IMR-90 (cell line): ENCODE measurements around the gene RANGRF. TPM values are rescaled to one million over a fixed set of nuclear protein-coding genes. Genes with fewer than 3 reads are reported as not detected.

ENCODE experiments used
- ATAC-seq: fragments of 200-7000 bp; cut with Tn5 transposase; 2 replicates; pipeline ENCODE4 v1.9.1; 2020; ENCODE audit warnings: low read depth, mild to moderate bottlenecking, moderate library complexity
- BruUV-seq: library from RNA; stranded (reverse); fragments of 400-500 nt; replicated peaks from 2 replicates; lab custom pipeline; 2021; lab: Mats Ljungman, UMichigan
- CTCF ChIA-PET: fragments of 300-600 bp; formaldehyde crosslinking; extraction: SDS; loops from one replicate; lab custom pipeline; 2021; ENCODE audit warnings: antibody characterized with exemption; lab: Yijun Ruan, JAX
- POLR2A ChIA-PET: fragments of 300-600 bp; sonication (Branson Sonifier 250); formaldehyde crosslinking; loops from one replicate; lab custom pipeline; 2022; ENCODE audit warnings: antibody characterized with exemption; ENCODE audit not compliant: unreplicated experiment; lab: Charles Lee
- DNase-seq: peaks from one replicate; pipeline ENCODE4 v3.0.0; 2013
- H2AFZ ChIP-seq: replicated peaks from 2 replicates; pipeline ENCODE3; 2013; ENCODE audit warnings: low read length, mild to moderate bottlenecking; ENCODE audit not compliant: poor library complexity
- H2AK5ac ChIP-seq: 2 replicates; pipeline ENCODE4 v1.6.1; 2013; ENCODE audit warnings: low read depth, low read length, inconsistent platforms
- H2AK9ac ChIP-seq: replicated peaks from 2 replicates; pipeline ENCODE3; 2013; ENCODE audit warnings: mild to moderate bottlenecking, low read depth, low read length, moderate library complexity; ENCODE audit not compliant: poor library complexity
- H2BK120ac ChIP-seq: 2 replicates; pipeline ENCODE4 v1.6.1; 2013; ENCODE audit warnings: low read depth, low read length, inconsistent platforms
- H2BK15ac ChIP-seq: 3 replicates; pipeline ENCODE4 v1.6.1; 2013; ENCODE audit warnings: low read depth, low read length, inconsistent platforms
- H2BK20ac ChIP-seq: 2 replicates; pipeline ENCODE4 v1.6.1; 2013; ENCODE audit warnings: low read depth, mild to moderate bottlenecking, inconsistent platforms, low read length, moderate library complexity
- H2BK5ac ChIP-seq: 2 replicates; pipeline ENCODE4 v1.6.1; 2013; ENCODE audit warnings: mild to moderate bottlenecking, low read depth, low read length, inconsistent platforms; ENCODE audit not compliant: poor library complexity, severe bottlenecking
- H3K14ac ChIP-seq: replicated peaks from 2 replicates; pipeline ENCODE4 v1.6.1; 2013; ENCODE audit warnings: low read depth, low read length, inconsistent platforms
- H3K18ac ChIP-seq: 2 replicates; pipeline ENCODE4 v1.6.1; 2013; ENCODE audit warnings: low read depth, low read length, control low read depth
- H3K23ac ChIP-seq: 2 replicates; pipeline ENCODE4 v1.6.1; 2013; ENCODE audit warnings: low read depth, low read length, inconsistent platforms
- H3K27ac ChIP-seq: 2 replicates; pipeline ENCODE4 v1.5.1; 2013; ENCODE audit warnings: mild to moderate bottlenecking, control low read depth, low read length; ENCODE audit not compliant: insufficient read depth
- H3K27me3 ChIP-seq: 2 replicates; pipeline ENCODE4 v1.6.1; 2013; ENCODE audit warnings: low read length; ENCODE audit not compliant: control insufficient read depth, insufficient read depth
- H3K36me3 ChIP-seq: 2 replicates; pipeline ENCODE4 v1.6.1; 2013; ENCODE audit warnings: low read length, mixed read lengths; ENCODE audit not compliant: control insufficient read depth, insufficient read depth
- H3K4ac ChIP-seq: 2 replicates; pipeline ENCODE4 v1.6.1; 2013; ENCODE audit warnings: low read depth, low read length, inconsistent platforms
- H3K4me1 ChIP-seq: 2 replicates; pipeline ENCODE4 v1.6.1; 2013; ENCODE audit warnings: low read length, mixed read lengths; ENCODE audit not compliant: control insufficient read depth, insufficient read depth
- H3K4me2 ChIP-seq: 2 replicates; pipeline ENCODE4 v1.6.1; 2013; ENCODE audit warnings: low read depth, mild to moderate bottlenecking, control low read depth, low read length, moderate library complexity
- H3K4me3 ChIP-seq: 2 replicates; pipeline ENCODE4 v1.5.1; 2013; ENCODE audit warnings: low read depth, mild to moderate bottlenecking, control low read depth, low read length, moderate library complexity; ENCODE audit not compliant: insufficient read depth
- H3K56ac ChIP-seq: 2 replicates; pipeline ENCODE4 v1.6.1; 2013; ENCODE audit warnings: low read length, inconsistent platforms; ENCODE audit not compliant: insufficient read depth; ENCODE audit errors: extremely low read depth
- H3K79me1 ChIP-seq, 2 experiments: 2 replicates each; pipeline ENCODE4 v1.6.1; 2013; ENCODE audit warnings: low read length in 2 of 2, inconsistent platforms in 1 of 2, low read depth in 1 of 2
- H3K9ac ChIP-seq: 2 replicates; pipeline ENCODE4 v1.6.1; 2013; ENCODE audit warnings: low read depth, low read length, control low read depth
- H3K9me1 ChIP-seq: 2 replicates; pipeline ENCODE4 v1.6.1; 2013; ENCODE audit warnings: low read length, inconsistent platforms; ENCODE audit not compliant: insufficient read depth
- H3K9me3 ChIP-seq: 2 replicates; pipeline ENCODE4 v1.6.1; 2013; ENCODE audit warnings: low read length; ENCODE audit not compliant: control insufficient read depth, insufficient read depth
- H4K20me1 ChIP-seq: 2 replicates; pipeline ENCODE4 v1.6.1; 2013; ENCODE audit warnings: low read length, inconsistent platforms; ENCODE audit not compliant: insufficient read depth
- H4K5ac ChIP-seq: 2 replicates; pipeline ENCODE4 v1.6.1; 2013; ENCODE audit warnings: mild to moderate bottlenecking, low read depth, low read length, control low read depth
- H4K8ac ChIP-seq, 2 experiments: 2 replicates each; pipeline ENCODE4 v1.6.1; 2013; ENCODE audit warnings: low read depth in 2 of 2, low read length in 2 of 2, control low read depth in 1 of 2, inconsistent platforms in 1 of 2
- H4K91ac ChIP-seq: 2 replicates; pipeline ENCODE4 v1.6.1; 2013; ENCODE audit warnings: low read depth, low read length, inconsistent platforms; ENCODE audit not compliant: insufficient read depth
- BHLHE40 ChIP-seq: fragments of 150-350 bp; IDR thresholded peaks from 2 replicates; pipeline ENCODE4 v1.6.1; 2016; ENCODE audit warnings: mild to moderate bottlenecking, low read depth, low read length
- CEBPB ChIP-seq: IDR thresholded peaks from 2 replicates; pipeline ENCODE4 v1.6.1; 2012; ENCODE audit warnings: low read depth, low read length, improper control_type of control experiment
- ELK1 ChIP-seq: fragments of 150-350 bp; IDR thresholded peaks from 2 replicates; pipeline ENCODE4 v1.6.1; 2016; ENCODE audit warnings: low read depth, mild to moderate bottlenecking, low read length, moderate library complexity, borderline replicate concordance
- MXI1 ChIP-seq: IDR thresholded peaks from 2 replicates; pipeline ENCODE4 v1.6.1; 2012; ENCODE audit warnings: low read depth, mild to moderate bottlenecking, low read length, moderate library complexity, borderline replicate concordance
- RCOR1 ChIP-seq: IDR thresholded peaks from 2 replicates; pipeline ENCODE4 v1.6.1; 2012; ENCODE audit warnings: mild to moderate bottlenecking, low read length, improper control_type of control experiment; ENCODE audit not compliant: insufficient replicate concordance
- WGBS, 2 experiments: methylation state at CpG; one replicate each; pipeline versions ENCODE4 v1.1.5 to v1.1.7; 2013; ENCODE audit warnings: missing lambda C conversion rate in 2 of 2; ENCODE audit not compliant: insufficient read length in 1 of 2; ENCODE audit errors: extremely low coverage in 2 of 2; 5-methylcytosine and 5-hydroxymethylcytosine counted together
- dilution Hi-C: fragments of 300-500 bp; cut with HindIII; formaldehyde crosslinking; loops from one replicate; pipeline ENCODE4 v1.14.3; 2018; ENCODE audit warnings: low sequenced_read_pairs; ENCODE audit not compliant: unreplicated experiment
- in situ Hi-C: fragments of 300-500 bp; cut with MboI; formaldehyde crosslinking; loops from 3 replicates; pipeline ENCODE4 v1.14.3; 2019; ENCODE audit warnings: low sequenced_read_pairs, inconsistent platforms, mixed read lengths
- intact Hi-C: fragments of 100-400 bp; cut with micrococcal nuclease; formaldehyde crosslinking; loops from 2 replicates; pipeline ENCODE4 v1.10.0; 2022
- polyA plus RNA-seq, 3 experiments: library from polyadenylated mRNA; depleted of rRNA; stranded (reverse); fragments of >200 nt; gene quantifications; 2 replicates each; pipeline ENCODE4 v1.2.3, GENCODE V29; 2012; ENCODE audit warnings: low replicate concordance in 1 of 3
- total RNA-seq: library from RNA; depleted of rRNA; stranded (reverse); fragments of >200 nt; gene quantifications from 2 replicates; pipeline ENCODE4 v1.2.3, GENCODE V29; 2012

Gene RANGRF
- total and polyA plus RNA-seq, 2 of the 4 experiments (the other 2 are of a cell fraction), result 19.5 to 36.6 TPM

GRCh38 chr17:8322061-8322460, 33.6 kb downstream of the RANGRF start:
- Histone ChIP-seq H3K14ac (no peak overlapping the region), H4K20me1 (no peaks in the 10 kb centered on the region), H2BK15ac (no peak overlapping the region), H4K91ac (no peak overlapping the region), H3K27ac (no peak overlapping the region), H2AFZ (no peak overlapping the region), H4K5ac (no peak overlapping the region), H3K4me2 (no peak overlapping the region), H3K27me3 (peaks cover 32% of the 10 kb centered on the region), H2BK5ac (no peak overlapping the region), H3K9ac (no peak overlapping the region), H2AK9ac (no peak overlapping the region), H3K79me1 (no peaks in the 10 kb centered on the region), H2BK120ac (no peak overlapping the region), H3K18ac (no peak overlapping the region), H3K23ac (no peak overlapping the region), H3K4me3 (no peak overlapping the region), H2AK5ac (no peak overlapping the region), H3K4me1 (peaks cover 2% of the 10 kb centered on the region; the same call in 1 of the 2 replicates), H3K4ac (no peak overlapping the region), H2BK20ac (no peak overlapping the region), H4K8ac (no peak overlapping the region), H3K36me3 (no peaks in the 10 kb centered on the region), H3K9me1 (no peaks in the 10 kb centered on the region), H3K9me3 (0 out of 2 replicates have a peak, but pooled peaks cover 2% of the 10 kb centered on the region), H3K56ac (no peak overlapping the region)
- no peak for ATAC-seq
- CTCF ChIA-PET, result no interaction called here
- TF ChIP-seq ELK1 (no peak), BHLHE40 (no peak), RCOR1 (no peak), CEBPB (no peak), MXI1 (no peak)
- dilution Hi-C loops (no loop called here), intact Hi-C loops (no loop called here), in situ Hi-C loops (loop anchor here (25.0 kb wide), 1 partner anchor 235 kb away; the partner anchor contains the start of gene ALOX12B)
- BruUV-seq, result no TSS peak
- POLR2A ChIA-PET, result no interaction called here
- DNase-seq, result no peak
- WGBS, 2 experiments, result 68% methylated on average over 5 of the region's 8 CpGs; no CpG with 5 or more reads in 1 of the 2 experiments
